HUES64 (cell line): ENCODE data around the gene IGFBP2.

Source experiments
- H3K27ac ChIP-seq: 2 replicates; pipeline ENCODE4 v1.7.0; 2013; ENCODE audit warnings: low read depth, low read length, inconsistent platforms
- H3K27me3 ChIP-seq: 2 replicates; pipeline ENCODE4 v1.6.1; 2013; ENCODE audit warnings: mild to moderate bottlenecking, low read length; ENCODE audit not compliant: insufficient read depth
- H3K36me3 ChIP-seq: 2 replicates; pipeline ENCODE4 v1.6.1; 2013; ENCODE audit warnings: mild to moderate bottlenecking, low read length; ENCODE audit not compliant: insufficient read depth
- H3K4me1 ChIP-seq: 2 replicates; pipeline ENCODE4 v1.6.1; 2013; ENCODE audit warnings: mild to moderate bottlenecking, low read length, moderate library complexity; ENCODE audit not compliant: insufficient read depth
- H3K4me3 ChIP-seq: 2 replicates; pipeline ENCODE4 v1.5.1; 2013; ENCODE audit warnings: mild to moderate bottlenecking, low read length, moderate library complexity
- H3K9ac ChIP-seq: 2 replicates; pipeline ENCODE4 v1.6.1; 2013; ENCODE audit warnings: mild to moderate bottlenecking, low read depth, low read length
- H3K9me3 ChIP-seq: 2 replicates; pipeline ENCODE4 v1.6.1; 2013; ENCODE audit warnings: low read depth, low read length; ENCODE audit not compliant: insufficient read depth
- WGBS: fragments of 150-250, 120-280 bp; methylation state at CpG from one replicate; pipeline ENCODE4 v1.1.7; 2013; ENCODE audit warnings: missing lambda C conversion rate; 5-methylcytosine and 5-hydroxymethylcytosine counted together

The IGFBP2 gene

DNA sequence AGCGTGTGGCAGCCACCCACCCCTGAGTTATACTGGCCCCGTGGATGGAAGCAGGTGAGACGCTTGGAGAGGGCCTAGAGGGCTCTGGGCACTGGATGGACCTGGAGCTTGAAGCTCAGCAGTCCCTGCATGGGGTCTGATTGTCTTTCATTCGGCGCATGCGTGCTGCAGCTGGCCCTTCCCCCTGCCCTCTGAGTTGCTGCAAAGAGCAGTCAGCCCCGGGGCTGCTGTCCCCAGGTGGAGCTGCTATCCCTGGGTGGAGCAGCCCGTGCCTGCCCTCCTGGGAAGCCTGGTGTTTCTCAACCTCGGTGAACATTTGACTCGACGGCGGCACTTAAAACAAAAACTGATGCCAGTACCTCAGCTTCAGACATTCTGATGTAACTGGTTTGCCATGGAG, 32.5 kb downstream of the IGFBP2 start:
- H3K4me1 ChIP-seq: peaks cover 14% of the 10 kb centered on the region
- H3K9ac ChIP-seq: no peak overlapping the region
- H3K27ac ChIP-seq: peak overlapping the region; percentile 14; the same call in 1 of the 2 replicates
- no peak overlapping the region for H3K4me3 ChIP-seq
- 7% methylated on average over 12 of the region's 12 CpGs for WGBS
- H3K36me3 ChIP-seq: peaks cover 37% of the 10 kb centered on the region
- no peaks in the 10 kb centered on the region for H3K27me3 ChIP-seq
- no peaks in the 10 kb centered on the region for H3K9me3 ChIP-seq

- no peak overlapping the region for H3K4me3 ChIP-seq
- peaks cover 27% of the 10 kb centered on the region for H3K36me3 ChIP-seq
- peaks cover 14% of the 10 kb centered on the region for H3K4me1 ChIP-seq
- no peaks in the 10 kb centered on the region for H3K9me3 ChIP-seq
- no peak overlapping the region for H3K27ac ChIP-seq
- no peak overlapping the region for H3K9ac ChIP-seq
- 29% methylated on average over 9 of the region's 9 CpGs for WGBS
- H3K27me3 ChIP-seq: no peaks in the 10 kb centered on the region
These were observed 33.4 kb downstream of the IGFBP2 start for GRCh38 chr2:216666461-216667233.

GRCh38 chr2:216670266-216671080, 37.3 kb downstream of the IGFBP2 start:
- H3K27ac ChIP-seq: no peak overlapping the region
- no peaks in the 10 kb centered on the region for H3K9me3 ChIP-seq
- WGBS: 90% methylated on average over 17 of the region's 17 CpGs
- H3K27me3 ChIP-seq: no peaks in the 10 kb centered on the region
- H3K4me3 ChIP-seq: no peak overlapping the region
- H3K36me3 ChIP-seq: no peaks in the 10 kb centered on the region; the same call in 1 of the 2 replicates
- H3K4me1 ChIP-seq: peaks cover 6% of the 10 kb centered on the region
- no peak overlapping the region for H3K9ac ChIP-seq

GRCh38 chr2:216671081-216671411, 37.8 kb downstream of the IGFBP2 start:
- Histone ChIP-seq H3K27ac (no peak overlapping the region), H3K4me1 (peaks cover 2% of the 10 kb centered on the region; the same call in 1 of the 2 replicates), H3K27me3 (no peaks in the 10 kb centered on the region), H3K4me3 (no peak overlapping the region), H3K9me3 (no peaks in the 10 kb centered on the region), H3K9ac (no peak overlapping the region), H3K36me3 (no peaks in the 10 kb centered on the region; the same call in 1 of the 2 replicates)
- 92% methylated on average over 11 of the region's 11 CpGs for WGBS

DNA sequence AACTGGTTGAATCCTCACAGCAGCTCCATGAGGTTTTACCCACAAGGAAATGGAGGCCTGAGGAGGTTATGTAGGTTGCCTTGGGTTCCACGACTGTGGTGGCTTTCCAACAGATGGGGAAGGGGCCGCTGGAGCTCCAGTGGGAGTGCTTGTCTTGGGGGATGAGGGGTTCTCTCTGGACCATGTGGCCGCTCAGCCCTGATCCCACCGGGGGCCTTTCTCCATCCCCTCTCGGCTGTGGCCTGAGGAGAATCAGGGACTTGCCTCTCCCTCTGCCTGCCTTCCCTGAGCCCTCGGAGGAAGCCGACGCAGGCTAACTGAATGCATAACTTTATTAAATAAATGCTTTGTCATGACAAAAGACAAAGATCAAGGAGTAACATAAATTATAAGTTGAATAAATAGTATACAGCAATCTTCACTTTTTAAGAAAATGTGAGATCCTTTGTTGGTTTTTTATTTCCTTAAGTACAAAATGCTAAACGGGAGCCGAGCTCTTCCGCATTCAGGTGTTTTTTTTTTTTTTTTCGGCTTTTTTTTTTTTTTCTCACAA, 38.6 kb downstream of the IGFBP2 start:
- Histone ChIP-seq H3K4me3 (no peak overlapping the region), H3K27ac (no peak overlapping the region), H3K9ac (no peak overlapping the region), H3K4me1 (no peaks in the 10 kb centered on the region), H3K27me3 (no peaks in the 10 kb centered on the region), H3K36me3 (no peaks in the 10 kb centered on the region; the same call in 1 of the 2 replicates), H3K9me3 (no peaks in the 10 kb centered on the region)
- 88% methylated on average over 11 of the region's 12 CpGs for WGBS

- 95% methylated on average over 6 of the region's 10 CpGs for WGBS
- Histone ChIP-seq H3K27ac (no peak overlapping the region), H3K27me3 (no peaks in the 10 kb centered on the region), H3K9me3 (no peaks in the 10 kb centered on the region), H3K4me3 (no peak overlapping the region), H3K36me3 (no peaks in the 10 kb centered on the region; the same call in 1 of the 2 replicates), H3K4me1 (no peaks in the 10 kb centered on the region), H3K9ac (no peak overlapping the region)
These were observed 39.2 kb downstream of the IGFBP2 start for GRCh38 chr2:216672466-216672865.

DNA sequence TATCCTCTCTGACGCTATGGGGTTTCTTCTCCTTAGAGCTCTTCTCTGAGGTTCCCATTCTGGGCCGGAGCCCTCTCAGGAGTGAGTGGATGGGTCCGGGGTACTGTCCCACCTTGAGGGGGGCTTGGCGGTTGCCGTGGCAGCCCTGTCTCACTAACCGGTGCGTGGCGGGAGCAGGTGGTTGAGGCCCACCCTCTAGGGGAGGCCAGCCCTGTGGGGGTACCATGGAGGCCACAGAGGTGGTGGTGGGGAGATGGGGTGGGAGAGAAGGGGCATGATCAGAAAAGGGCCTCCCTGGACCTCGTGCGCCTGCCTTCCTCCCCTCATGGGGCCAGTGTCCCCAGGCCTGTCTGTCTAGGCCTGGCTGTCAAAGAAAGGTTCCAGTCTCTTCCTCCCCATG, 39.8 kb downstream of the IGFBP2 start:
- H3K9ac ChIP-seq: no peak overlapping the region
- no peaks in the 10 kb centered on the region for H3K4me1 ChIP-seq
- no peak overlapping the region for H3K27ac ChIP-seq
- H3K9me3 ChIP-seq: no peaks in the 10 kb centered on the region
- 92% methylated on average over 10 of the region's 10 CpGs for WGBS
- no peak overlapping the region for H3K4me3 ChIP-seq
- H3K27me3 ChIP-seq: no peaks in the 10 kb centered on the region
- peaks cover 4% of the 10 kb centered on the region; the same call in 1 of the 2 replicates for H3K36me3 ChIP-seq

DNA sequence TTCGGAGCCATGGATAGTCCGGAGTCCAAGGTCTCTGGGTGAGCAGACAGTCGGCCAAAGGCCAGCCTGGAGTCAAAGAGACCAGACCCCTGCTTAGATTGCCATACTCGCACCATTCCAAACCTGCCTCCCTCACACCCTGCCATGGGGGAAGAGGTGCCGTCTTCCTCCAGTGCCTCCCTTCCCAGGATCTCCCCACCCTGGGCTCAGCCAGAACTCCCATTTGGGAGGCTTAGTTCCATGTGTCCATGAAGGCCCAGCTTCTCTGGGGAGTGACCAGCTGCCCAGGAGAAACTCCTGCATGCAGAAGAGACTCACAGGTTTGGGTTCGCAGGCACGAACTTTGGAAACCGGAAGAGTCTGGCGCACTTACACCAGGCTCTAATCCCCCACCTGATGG, 40.4 kb downstream of the IGFBP2 start:
- Histone ChIP-seq H3K4me3 (no peak overlapping the region), H3K9ac (no peak overlapping the region), H3K27me3 (no peaks in the 10 kb centered on the region), H3K36me3 (peaks cover 4% of the 10 kb centered on the region; the same call in 1 of the 2 replicates), H3K4me1 (no peaks in the 10 kb centered on the region), H3K27ac (no peak overlapping the region), H3K9me3 (no peaks in the 10 kb centered on the region)
- 94% methylated on average over 9 of the region's 9 CpGs for WGBS

DNA sequence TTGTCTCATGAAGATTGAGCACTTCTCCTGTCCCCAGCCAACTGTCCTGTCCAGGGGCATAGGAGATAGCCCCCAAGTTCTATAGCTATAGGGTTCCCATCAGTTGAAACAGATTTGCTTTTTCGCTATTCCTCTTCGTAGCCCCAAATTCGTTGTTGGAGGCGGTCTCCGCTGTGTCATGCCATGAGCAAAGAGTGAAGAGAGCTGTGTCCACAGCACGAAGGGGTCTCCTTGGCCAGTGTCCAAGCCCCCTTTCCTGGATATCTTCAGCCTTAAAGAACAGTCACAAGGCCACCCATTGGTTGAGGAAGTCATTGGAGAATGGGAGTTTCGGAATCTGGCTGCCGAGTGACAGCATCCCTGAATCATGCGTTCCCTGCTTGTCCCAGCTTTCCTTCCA, 41.2 kb downstream of the IGFBP2 start:
- no peak overlapping the region for H3K9ac ChIP-seq
- H3K9me3 ChIP-seq: no peaks in the 10 kb centered on the region
- WGBS: 95% methylated on average over 9 of the region's 9 CpGs
- no peaks in the 10 kb centered on the region for H3K27me3 ChIP-seq
- H3K27ac ChIP-seq: no peak overlapping the region
- H3K4me3 ChIP-seq: no peak overlapping the region
- H3K36me3 ChIP-seq: peaks cover 4% of the 10 kb centered on the region; the same call in 1 of the 2 replicates
- H3K4me1 ChIP-seq: no peaks in the 10 kb centered on the region

DNA sequence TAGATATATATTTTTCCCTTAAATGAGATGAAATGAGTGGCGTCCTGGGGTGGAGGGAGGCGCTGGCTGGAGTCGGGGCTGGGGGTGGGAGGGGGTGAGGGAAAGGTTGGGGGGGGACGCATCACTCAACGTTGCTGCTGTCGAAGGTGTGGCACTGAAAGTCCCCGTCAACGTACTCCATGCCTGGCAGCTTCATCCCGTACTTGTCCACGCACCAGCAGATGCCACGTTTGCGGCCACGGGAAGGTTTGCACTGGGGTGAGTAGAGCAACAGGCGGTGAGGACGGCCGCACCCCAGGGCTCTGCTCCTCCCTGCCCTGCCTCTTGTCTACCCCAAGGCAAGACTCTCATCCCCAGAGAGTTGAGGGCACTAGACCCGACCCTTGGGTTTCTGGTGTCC, 43.4 kb downstream of the IGFBP2 start:
- Histone ChIP-seq H3K4me1 (no peaks in the 10 kb centered on the region), H3K4me3 (no peak overlapping the region), H3K27ac (no peak overlapping the region), H3K36me3 (peaks cover 4% of the 10 kb centered on the region; the same call in 1 of the 2 replicates), H3K9me3 (no peaks in the 10 kb centered on the region), H3K27me3 (no peaks in the 10 kb centered on the region), H3K9ac (no peak overlapping the region)
- 92% methylated on average over 17 of the region's 17 CpGs for WGBS

DNA sequence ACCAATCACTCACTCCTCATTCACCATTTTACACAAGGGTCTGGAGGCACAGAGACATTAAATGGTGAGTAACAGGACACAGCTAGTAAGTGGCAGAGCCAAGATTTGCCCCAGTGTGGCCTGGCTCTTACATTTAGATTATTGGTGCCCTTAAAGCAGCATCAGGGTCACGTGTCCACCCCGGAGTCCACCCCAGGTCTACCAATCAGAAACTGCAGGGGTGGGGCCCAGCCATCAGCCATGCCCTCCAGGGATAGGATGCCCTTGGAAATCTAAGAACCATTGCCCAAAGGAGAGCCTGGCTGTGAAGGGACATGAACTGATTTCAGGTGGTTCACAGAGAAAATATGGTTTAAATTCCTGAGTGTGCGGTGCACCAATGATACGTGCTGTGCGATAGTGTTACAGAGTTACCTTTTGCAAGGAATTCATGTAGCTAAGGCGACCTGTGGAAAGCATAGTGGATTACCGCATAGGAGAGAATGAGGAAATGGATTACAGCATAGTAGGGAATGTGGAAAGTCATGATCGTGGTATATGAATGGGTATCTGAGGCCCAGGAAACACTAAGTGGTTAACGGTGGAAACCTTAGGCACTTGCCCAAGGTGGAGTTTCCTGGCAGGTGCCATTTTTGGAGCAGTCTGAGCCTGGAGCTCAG, 44.3 kb downstream of the IGFBP2 start:
- H3K9ac ChIP-seq: no peak overlapping the region
- 93% methylated on average over 9 of the region's 9 CpGs for WGBS

More for the DNA sequence above, 44.3 kb downstream of the IGFBP2 start:
- Histone ChIP-seq H3K27me3 (no peaks in the 10 kb centered on the region), H3K27ac (no peak overlapping the region), H3K36me3 (peaks cover 4% of the 10 kb centered on the region; the same call in 1 of the 2 replicates), H3K4me3 (no peak overlapping the region), H3K9me3 (no peaks in the 10 kb centered on the region), H3K4me1 (no peaks in the 10 kb centered on the region)
